ENCODE measurements around the gene HERC2.
"Not testable (repeated sequence)": the region's sequence is repeated elsewhere in the genome, so short reads cannot be mapped to it uniquely, and the experiment has no call there.

HERC2 gene

DNA sequence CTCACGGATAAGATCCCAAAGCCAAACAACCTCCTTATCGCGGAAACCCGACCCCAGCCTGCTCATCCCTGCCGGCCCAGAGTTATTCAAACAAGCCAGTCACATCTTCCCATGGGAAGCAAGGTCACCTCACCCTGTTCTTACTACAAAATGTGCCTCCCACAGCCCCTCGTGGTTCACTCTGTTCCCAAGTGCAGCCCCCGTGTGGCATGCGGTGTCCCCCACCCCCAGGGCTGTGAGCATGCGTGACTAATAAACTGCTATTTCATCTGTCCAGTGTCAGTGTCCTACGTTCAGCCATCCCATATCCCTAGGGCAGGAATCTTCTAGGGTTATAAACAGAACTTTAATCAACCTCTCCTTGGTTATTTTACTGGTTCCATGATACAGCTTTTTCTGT, 27.4 kb downstream of the HERC2 start:
- H3K36me3 Mint-ChIP-seq (ENCODE audit: low read depth) = peaks cover 20% of the 10 kb centered on the region
- H3K9me3 Mint-ChIP-seq; H3K4me3 Mint-ChIP-seq; H3K4me1 Mint-ChIP-seq (ENCODE audit: low read depth); H3K27me3 Mint-ChIP-seq (ENCODE audit: low read depth); H3K27ac Mint-ChIP-seq: not testable (repeated sequence)

DNA sequence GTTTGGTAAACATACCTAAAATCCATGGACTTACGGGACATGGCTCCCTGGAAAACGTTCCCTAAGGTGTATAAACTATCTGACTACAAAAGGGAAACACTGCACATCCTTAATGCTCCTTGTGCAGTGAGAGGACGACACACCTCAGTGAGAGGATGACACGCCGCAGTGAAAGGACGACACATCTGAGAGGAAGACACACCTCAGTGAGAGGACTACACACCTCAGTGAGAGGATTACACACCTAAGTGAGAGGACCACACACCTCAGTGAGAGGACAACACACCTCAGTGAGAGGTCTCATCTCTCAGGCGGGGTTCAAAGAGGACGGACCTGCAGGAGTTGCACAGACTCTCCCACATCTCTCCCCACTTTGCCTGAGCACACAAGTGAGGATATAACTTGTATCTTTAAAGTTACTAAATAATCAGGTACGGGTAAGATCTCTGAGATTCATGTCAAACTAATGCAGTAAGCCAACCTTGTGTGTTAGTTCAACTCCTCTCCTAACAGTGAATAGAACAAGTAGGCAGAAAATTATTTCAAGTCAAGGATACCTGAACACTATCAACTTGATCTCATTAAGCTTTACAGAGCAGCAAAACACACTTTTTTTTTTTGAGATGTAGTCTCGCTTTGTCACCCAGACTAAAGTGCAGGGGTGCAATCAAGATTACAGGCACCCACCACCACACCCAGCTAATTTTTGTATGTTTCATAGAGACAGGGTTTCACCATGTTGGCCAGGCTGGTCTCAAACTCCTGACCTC, 32.1 kb downstream of the HERC2 start:
- Mint-ChIP-seq H3K9me3 (peaks cover 6% of the 10 kb centered on the region), H3K27me3 (ENCODE audit: low read depth) (no peaks in the 10 kb centered on the region), H3K27ac (no peak overlapping the region), H3K4me1 (ENCODE audit: low read depth) (peaks cover 5% of the 10 kb centered on the region), H3K36me3 (ENCODE audit: low read depth) (peaks cover 32% of the 10 kb centered on the region), H3K4me3 (no peak overlapping the region)

DNA sequence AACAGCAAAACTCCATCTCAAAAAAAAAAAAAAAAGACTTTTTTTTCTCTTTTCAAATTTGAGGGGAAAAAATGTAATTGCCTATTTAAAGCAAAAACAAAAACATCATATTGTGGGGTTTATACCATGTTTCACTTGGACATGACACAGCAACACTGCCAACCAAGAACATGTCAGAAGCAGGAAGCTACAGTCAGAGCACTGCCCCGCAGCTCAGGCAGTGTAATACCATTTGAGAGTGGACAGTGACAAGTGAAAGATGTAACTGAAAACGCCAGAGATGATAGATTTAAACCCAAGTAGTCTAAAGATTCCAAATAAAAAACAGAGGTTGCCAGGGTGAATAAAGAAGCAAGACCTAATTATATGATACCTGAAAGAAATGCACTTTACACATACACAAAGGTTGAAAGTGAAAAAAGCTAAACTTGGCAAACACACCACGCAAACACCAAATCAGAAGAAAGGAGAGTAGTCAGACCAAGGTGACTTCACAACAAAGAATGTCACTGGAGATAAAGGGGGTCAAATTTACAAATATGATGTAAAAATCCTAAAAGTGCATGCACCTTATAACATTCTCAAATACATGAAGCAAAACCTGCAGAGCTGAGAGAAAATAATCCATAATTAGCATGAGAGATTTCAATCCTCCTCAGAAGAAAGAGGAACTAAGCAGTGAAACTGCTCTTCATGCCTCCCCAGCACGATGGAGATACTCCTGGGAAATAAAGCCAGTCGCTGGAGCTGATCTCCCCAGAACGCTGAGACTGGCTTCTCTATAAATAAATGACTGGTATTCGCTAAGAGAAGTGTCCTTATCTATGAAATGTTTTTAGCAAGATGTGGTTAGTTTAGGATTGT, 32.9 kb downstream of the HERC2 start:
- H3K9me3 Mint-ChIP-seq; H3K27me3 Mint-ChIP-seq (ENCODE audit: low read depth); H3K4me3 Mint-ChIP-seq; H3K27ac Mint-ChIP-seq; H3K4me1 Mint-ChIP-seq (ENCODE audit: low read depth): not testable (repeated sequence)
- peaks cover 33% of the 10 kb centered on the region for H3K36me3 Mint-ChIP-seq (ENCODE audit: low read depth)

DNA sequence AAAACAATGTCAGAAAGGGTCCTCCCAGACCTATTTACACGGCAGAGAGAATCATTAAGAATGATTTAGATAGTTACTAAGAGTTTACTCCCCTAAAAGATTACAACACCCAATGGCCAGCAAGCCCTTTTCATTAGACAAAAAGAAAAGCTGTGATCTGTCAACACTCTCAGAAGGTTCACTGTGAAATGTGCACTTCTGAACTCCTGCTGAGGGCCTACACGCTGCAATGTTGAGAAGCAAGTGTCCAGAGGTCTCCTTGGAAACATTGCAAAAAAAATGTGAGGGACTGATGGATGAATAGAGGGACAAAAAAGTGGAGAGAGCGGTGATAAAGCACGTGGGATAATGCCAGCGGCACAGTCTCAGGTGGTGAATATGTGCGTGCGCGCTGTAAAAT, 35.3 kb downstream of the HERC2 start:
- Mint-ChIP-seq H3K36me3 (ENCODE audit: low read depth) (peaks cover 41% of the 10 kb centered on the region), H3K9me3 (peaks cover 13% of the 10 kb centered on the region)
- H3K27ac Mint-ChIP-seq; H3K4me1 Mint-ChIP-seq (ENCODE audit: low read depth); H3K4me3 Mint-ChIP-seq; H3K27me3 Mint-ChIP-seq (ENCODE audit: low read depth): not testable (repeated sequence)

DNA sequence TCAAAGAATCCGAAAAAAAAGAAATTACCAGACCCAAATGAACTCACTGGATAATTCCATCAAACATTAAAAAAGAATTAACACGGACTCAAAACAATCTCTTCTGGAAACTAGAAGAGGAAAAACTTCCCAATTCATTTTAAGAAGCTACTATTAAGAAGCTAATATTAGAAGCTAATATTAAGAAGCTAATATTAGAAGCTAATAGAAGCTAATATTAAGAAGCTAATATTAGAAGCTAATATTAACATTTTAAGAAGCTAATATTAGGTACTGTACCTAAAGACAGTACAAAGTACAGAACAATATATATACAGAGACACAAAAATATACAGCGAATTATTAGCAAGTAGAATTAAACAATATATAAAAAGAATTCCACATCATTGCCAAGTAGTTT, 35.9 kb downstream of the HERC2 start:
- Mint-ChIP-seq H3K27me3 (ENCODE audit: low read depth) (no peaks in the 10 kb centered on the region), H3K27ac (no peak overlapping the region), H3K36me3 (ENCODE audit: low read depth) (peaks cover 41% of the 10 kb centered on the region), H3K9me3 (peaks cover 13% of the 10 kb centered on the region), H3K4me1 (ENCODE audit: low read depth) (peaks cover 9% of the 10 kb centered on the region), H3K4me3 (no peak overlapping the region)

DNA sequence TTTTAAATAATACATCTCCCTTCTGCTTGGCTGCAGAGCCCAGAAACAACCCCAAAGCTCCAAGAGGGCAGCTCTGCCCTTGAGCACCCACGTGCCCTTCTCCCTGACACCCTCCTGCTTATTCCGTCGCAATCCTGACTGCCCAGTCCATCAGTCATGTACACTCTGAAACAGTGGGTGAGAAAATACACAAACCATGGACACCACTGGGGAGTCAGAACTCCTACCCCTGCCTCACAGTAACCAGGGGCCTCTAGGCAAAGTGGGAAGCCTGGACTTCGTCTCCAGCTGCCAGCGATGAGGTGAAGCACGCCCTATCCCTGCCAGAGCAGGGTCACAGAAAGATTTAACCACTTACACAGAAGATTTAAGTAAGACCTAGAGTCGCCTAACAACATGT, 40.1 kb downstream of the HERC2 start:
- H3K27me3 Mint-ChIP-seq (ENCODE audit: low read depth) = no peaks in the 10 kb centered on the region
- H3K36me3 Mint-ChIP-seq (ENCODE audit: low read depth) = peaks cover 18% of the 10 kb centered on the region
- peaks cover 7% of the 10 kb centered on the region for H3K9me3 Mint-ChIP-seq
- no peak overlapping the region for H3K4me3 Mint-ChIP-seq
- no peak overlapping the region for H3K27ac Mint-ChIP-seq
- H3K4me1 Mint-ChIP-seq (ENCODE audit: low read depth) = peaks cover 6% of the 10 kb centered on the region

DNA sequence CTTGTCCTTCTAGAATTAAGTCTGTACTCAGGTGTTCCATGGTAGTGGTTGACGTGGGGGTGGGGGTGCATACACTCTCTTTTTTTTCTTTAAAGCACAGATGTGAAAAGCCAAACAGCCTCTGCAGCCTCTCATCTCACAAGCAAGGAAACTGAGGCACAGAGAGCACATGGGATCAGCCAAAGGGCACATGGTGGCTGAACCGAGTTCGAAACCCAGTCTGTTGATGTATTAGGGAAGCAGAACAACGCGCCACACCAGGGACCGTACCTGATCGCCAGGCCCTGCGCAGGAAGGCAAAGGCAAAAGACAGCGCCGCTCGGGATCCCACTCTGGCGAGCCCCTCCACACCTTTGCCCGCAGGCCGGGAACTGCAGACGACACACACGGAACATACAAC, 47.3 kb downstream of the HERC2 start:
- no peaks in the 10 kb centered on the region for H3K4me1 Mint-ChIP-seq (ENCODE audit: low read depth)
- no peak overlapping the region for H3K4me3 Mint-ChIP-seq
- H3K36me3 Mint-ChIP-seq (ENCODE audit: low read depth) = peaks cover 7% of the 10 kb centered on the region
- no peak overlapping the region for H3K27ac Mint-ChIP-seq
- no peaks in the 10 kb centered on the region for H3K9me3 Mint-ChIP-seq
- H3K27me3 Mint-ChIP-seq (ENCODE audit: low read depth) = no peaks in the 10 kb centered on the region

DNA sequence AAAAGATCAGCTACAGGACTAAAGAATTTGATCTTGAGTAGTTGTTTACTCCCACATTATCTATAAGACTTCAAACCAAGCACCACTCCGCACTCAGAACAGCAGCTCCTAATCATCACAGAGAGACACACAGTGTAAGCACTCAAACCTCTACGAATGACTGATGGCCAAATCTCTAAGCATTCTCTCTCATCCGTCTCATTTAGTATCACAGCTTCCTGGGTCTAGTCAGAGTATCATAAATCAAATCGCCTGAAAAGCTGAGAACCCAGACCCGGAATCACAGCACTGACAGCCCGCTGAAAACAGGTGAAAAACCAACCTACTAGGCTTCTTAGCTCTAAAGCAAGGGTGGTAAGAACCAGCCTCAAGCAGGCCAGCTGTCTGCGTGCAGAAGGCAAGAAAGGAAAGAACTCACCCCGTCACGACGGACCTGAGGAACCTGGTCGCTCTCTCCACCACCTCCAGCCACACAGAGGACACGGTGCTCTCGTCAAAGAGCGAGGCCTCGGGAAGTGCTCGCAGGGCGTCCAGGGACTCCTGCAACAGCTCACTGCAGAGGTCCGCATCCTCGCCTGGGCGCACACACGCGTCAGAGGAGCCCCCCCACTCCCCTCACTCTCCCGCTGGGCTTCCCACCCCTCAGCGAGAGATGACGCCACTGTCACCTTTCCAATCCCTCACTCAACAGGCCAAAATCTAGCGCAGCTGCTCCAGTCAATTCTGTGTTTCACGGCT, 47.9 kb downstream of the HERC2 start:
- no peaks in the 10 kb centered on the region for H3K27me3 Mint-ChIP-seq (ENCODE audit: low read depth)
- no peaks in the 10 kb centered on the region for H3K4me1 Mint-ChIP-seq (ENCODE audit: low read depth)
- no peak overlapping the region for H3K27ac Mint-ChIP-seq
- H3K36me3 Mint-ChIP-seq (ENCODE audit: low read depth) = peaks cover 7% of the 10 kb centered on the region
- no peaks in the 10 kb centered on the region for H3K9me3 Mint-ChIP-seq
- H3K4me3 Mint-ChIP-seq = no peak overlapping the region

DNA sequence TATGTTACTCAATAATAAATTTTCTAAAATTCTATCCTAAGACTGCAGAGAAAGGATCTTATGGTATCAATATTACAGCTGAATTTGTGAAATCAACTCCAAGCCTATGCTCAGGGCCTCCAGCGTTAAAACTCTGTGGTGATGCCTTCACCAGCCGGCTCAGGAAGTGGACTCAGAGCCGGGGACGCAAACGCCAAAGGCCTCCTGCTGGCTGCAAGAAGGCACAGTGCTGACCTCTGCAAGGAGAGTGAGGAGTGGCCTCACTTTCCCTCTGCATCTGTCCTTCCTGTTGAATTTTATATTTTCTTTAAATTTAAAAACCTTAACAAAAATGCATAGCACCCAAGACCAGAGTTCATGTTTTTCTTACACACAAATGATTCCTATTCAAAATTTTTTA, 48.5 kb downstream of the HERC2 start:
- Mint-ChIP-seq H3K27me3 (ENCODE audit: low read depth) (no peaks in the 10 kb centered on the region), H3K9me3 (no peaks in the 10 kb centered on the region), H3K36me3 (ENCODE audit: low read depth) (peaks cover 9% of the 10 kb centered on the region), H3K4me3 (no peak overlapping the region), H3K4me1 (ENCODE audit: low read depth) (no peaks in the 10 kb centered on the region), H3K27ac (no peak overlapping the region)

DNA sequence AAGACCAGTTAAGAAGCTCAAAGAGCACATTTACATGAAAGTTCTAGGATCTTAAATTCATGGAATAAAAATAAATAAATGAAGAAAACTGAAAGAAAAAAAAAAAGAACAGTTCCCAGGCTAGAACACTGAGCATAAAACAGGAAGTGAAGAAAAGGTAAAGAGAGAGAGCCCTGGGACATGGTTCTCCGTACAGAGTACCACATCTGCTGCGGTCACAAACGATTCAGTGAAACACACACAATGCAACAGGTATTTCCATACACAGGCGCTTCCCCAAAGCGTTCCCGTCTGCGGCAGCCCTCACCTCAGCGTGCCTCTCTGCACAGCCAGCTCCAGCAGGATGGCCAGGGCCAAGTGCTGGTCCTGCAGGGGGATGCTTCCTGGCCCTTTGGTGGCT, 49.4 kb downstream of the HERC2 start:
- Mint-ChIP-seq H3K27ac (no peak overlapping the region), H3K9me3 (no peaks in the 10 kb centered on the region), H3K27me3 (ENCODE audit: low read depth) (no peaks in the 10 kb centered on the region), H3K4me3 (no peak overlapping the region), H3K36me3 (ENCODE audit: low read depth) (peaks cover 13% of the 10 kb centered on the region), H3K4me1 (ENCODE audit: low read depth) (no peaks in the 10 kb centered on the region)

DNA sequence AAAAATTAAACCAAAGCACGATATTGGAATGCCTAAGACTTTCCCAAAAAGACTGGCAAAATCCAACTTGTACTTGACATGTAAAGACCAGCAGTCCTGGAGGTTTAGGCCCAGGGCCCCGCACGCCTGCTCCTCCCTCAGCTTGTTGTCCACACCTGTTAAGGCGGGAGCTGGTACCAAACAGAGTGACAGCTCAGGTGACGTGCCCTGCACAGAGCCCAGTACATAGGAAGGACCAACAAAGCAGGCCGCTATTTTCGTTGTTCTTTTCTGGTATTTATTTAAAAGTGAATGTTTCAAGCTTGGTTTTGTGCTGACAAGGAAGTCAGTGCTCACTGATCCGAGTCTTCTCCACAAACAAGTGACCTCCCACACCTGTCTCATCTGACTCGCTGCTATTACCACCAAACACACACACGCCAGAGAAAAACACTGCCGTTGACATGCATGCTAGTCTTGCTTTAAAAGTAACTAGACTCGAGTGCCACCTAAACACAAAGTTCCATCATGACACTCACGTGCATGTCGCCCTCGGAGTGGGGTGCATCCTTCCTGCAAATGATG, 50.2 kb downstream of the HERC2 start:
- peaks cover 19% of the 10 kb centered on the region for H3K36me3 Mint-ChIP-seq (ENCODE audit: low read depth)
- no peaks in the 10 kb centered on the region for H3K27me3 Mint-ChIP-seq (ENCODE audit: low read depth)
- no peak overlapping the region for H3K4me3 Mint-ChIP-seq
- H3K27ac Mint-ChIP-seq = no peak overlapping the region
- H3K9me3 Mint-ChIP-seq = no peaks in the 10 kb centered on the region
- no peaks in the 10 kb centered on the region for H3K4me1 Mint-ChIP-seq (ENCODE audit: low read depth)

DNA sequence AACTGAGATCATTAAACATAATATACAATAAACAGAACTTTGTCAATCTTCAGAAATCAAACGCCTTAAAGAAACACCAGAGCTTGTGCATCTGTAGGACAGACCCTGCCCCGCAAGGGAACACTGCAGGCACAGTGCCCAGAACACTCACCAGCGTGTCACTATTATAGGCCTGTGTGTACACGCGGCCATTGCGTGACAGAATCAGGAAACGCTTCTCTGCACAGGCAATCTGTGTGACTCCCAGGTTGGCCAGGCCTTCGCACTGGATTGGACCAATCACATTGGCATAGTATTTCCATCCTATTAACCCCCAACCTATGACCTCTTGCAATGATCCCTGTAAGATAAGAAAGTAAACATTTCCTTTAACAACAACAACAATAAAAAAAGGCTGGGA, 52.9 kb downstream of the HERC2 start:
- H3K36me3 Mint-ChIP-seq (ENCODE audit: low read depth) = peaks cover 21% of the 10 kb centered on the region
- H3K4me1 Mint-ChIP-seq (ENCODE audit: low read depth) = no peaks in the 10 kb centered on the region
- no peak overlapping the region for H3K4me3 Mint-ChIP-seq
- no peaks in the 10 kb centered on the region for H3K9me3 Mint-ChIP-seq
- H3K27me3 Mint-ChIP-seq (ENCODE audit: low read depth) = no peaks in the 10 kb centered on the region
- no peak overlapping the region for H3K27ac Mint-ChIP-seq

DNA sequence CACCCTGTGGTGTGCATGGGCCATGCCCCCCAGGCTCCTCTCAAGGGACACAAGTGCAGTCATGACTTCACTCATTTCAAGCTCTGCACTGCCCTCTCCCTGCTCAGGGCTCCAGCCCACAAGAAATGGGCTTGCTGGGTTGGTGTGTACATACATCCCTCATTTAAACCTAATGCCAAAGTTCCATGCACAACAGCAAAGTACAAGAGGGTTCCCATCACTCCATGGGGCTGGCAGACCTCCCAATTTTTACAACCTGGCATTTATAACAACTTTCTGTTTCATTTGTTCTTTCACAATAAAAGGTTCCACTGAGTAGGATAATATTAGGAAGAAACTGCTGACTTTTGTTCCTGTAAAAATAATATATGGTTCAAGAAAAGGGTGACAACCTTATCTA, 54.3 kb downstream of the HERC2 start:
- H3K4me1 Mint-ChIP-seq (ENCODE audit: low read depth) = no peaks in the 10 kb centered on the region
- H3K27me3 Mint-ChIP-seq (ENCODE audit: low read depth) = no peaks in the 10 kb centered on the region
- no peak overlapping the region for H3K4me3 Mint-ChIP-seq
- no peaks in the 10 kb centered on the region for H3K9me3 Mint-ChIP-seq
- H3K27ac Mint-ChIP-seq = no peak overlapping the region
- H3K36me3 Mint-ChIP-seq (ENCODE audit: low read depth) = peaks cover 25% of the 10 kb centered on the region

DNA sequence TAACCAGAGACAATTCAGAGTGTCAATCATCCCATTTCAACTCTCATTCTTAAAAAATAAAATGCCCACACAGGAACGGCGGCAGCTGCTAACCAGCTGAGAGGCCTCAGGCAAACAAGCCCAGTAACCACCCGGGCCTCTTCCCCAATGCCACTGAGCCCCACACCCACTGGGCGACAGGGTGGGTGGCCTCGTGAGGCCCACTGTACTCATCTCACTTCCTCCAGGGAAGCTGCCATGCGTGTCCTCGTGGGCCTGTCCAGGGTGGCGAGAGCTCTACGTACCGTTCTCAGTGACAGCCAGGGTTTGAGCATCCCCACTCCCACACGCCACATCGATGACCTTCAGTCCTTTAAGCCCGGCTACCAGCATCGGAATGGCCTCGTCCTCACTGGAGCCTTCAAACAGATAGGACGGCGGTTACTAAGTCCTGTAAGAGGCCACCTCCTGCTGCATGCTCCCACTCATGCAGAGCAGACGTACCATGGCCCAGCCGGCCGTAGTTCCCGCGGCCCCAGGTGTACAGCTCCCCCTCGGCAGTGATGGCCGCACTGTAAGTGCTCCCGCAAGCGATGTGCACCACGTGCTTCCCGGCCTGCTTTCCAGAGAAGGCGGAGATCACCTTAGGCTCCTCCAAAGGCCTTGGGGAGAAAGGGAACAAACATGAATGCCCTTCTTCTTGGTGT, 56.5 kb downstream of the HERC2 start:
- H3K36me3 Mint-ChIP-seq (ENCODE audit: low read depth) = peaks cover 29% of the 10 kb centered on the region
- no peak overlapping the region for H3K4me3 Mint-ChIP-seq
- H3K4me1 Mint-ChIP-seq (ENCODE audit: low read depth) = peaks cover 1% of the 10 kb centered on the region
- H3K27me3 Mint-ChIP-seq (ENCODE audit: low read depth) = no peaks in the 10 kb centered on the region
- no peaks in the 10 kb centered on the region for H3K9me3 Mint-ChIP-seq
- no peak overlapping the region for H3K27ac Mint-ChIP-seq

Measured in T-helper 1 cell treated with Interleukin-12 subunit alpha and Interleukin-12 subunit beta and Interleukin-4 antibody, amounts not matched to agents 30 μg/mL and 1 μg/mL, for 36 hours (primary cell).